ENCODE results near the gene CDH2.

CDH2 gene

DNA sequence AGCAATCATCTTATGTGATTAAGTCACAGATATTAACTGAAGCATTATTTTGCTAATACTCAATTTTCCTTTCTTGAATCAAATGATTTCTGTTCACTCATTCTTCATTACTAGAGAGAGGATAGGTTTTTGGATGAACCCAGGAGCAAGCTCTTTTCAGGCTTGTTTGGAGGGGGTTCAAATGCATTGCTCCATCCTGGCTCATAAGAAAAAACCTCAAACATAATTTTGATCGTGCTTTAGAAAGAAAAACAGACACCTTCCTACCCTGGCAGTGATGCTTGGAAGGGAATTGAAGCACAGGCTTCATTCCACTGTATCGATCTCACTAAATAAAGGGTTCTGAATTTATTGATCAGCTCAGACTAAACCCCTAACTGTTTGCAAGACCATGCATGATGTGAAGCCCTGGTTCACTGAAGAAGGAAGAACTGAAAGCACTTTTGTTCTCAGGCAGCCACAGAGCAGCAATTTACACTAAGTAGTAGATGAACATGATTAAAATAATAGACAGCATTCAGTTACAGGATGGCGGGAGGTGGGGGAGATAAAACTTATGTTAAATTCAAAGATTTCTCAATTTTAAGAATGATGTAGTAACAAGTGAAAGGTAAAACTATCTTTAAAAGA, 53.4 kb downstream of the CDH2 start:
- DNase-seq (ENCODE audit: low read depth), result no peak
- no peak overlapping the region for H3K4me3 ChIP-seq (ENCODE audit: low read depth, low read length)
- TF ChIP-seq, protein P1, sequence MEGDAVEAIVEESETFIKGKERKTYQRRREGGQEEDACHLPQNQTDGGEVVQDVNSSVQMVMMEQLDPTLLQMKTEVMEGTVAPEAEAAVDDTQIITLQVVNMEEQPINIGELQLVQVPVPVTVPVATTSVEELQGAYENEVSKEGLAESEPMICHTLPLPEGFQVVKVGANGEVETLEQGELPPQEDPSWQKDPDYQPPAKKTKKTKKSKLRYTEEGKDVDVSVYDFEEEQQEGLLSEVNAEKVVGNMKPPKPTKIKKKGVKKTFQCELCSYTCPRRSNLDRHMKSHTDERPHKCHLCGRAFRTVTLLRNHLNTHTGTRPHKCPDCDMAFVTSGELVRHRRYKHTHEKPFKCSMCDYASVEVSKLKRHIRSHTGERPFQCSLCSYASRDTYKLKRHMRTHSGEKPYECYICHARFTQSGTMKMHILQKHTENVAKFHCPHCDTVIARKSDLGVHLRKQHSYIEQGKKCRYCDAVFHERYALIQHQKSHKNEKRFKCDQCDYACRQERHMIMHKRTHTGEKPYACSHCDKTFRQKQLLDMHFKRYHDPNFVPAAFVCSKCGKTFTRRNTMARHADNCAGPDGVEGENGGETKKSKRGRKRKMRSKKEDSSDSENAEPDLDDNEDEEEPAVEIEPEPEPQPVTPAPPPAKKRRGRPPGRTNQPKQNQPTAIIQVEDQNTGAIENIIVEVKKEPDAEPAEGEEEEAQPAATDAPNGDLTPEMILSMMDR (IDR thresholded peaks at IDR 0.05; ENCODE audit: control insufficient read depth, extremely low read depth, insufficient read depth), result no peak

DNA sequence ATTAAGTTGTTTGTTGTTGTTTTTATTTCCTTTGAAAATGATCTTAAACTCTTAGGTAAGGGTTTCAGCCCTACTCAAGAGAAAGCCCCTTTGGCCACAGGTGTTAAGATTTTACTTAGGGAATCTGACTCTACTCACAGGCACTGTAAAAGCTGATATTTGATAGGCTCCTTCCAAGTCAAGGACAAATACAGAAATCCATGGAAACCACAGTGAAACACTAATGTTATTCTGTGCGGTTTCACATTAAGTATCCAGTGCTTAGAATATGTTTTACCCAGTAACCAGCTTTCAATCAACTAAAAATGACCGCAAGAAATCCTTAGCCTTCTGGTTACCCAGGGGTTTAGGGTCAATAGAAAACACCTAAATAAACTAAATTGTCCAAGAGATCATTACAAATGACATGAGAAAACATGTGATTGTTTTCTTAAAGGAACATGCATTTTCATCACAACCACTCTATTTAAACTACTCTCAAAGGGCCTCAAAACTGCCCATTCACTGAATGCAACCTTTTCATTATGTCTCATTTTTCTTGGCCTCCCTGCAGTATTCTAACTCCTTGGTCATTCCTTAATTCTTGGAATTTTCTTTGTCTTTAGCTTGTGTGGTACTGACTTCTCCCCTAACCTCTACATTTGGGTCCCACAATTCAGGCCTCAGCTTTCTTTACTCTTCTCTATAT, 56.0 kb downstream of the CDH2 start:
- no peak overlapping the region for H3K4me3 ChIP-seq (ENCODE audit: low read depth, low read length)
- TF ChIP-seq, protein P1 (IDR thresholded peaks at IDR 0.05; ENCODE audit: control insufficient read depth, extremely low read depth, insufficient read depth), result no peak
- DNase-seq (ENCODE audit: low read depth), result no peak

DNA sequence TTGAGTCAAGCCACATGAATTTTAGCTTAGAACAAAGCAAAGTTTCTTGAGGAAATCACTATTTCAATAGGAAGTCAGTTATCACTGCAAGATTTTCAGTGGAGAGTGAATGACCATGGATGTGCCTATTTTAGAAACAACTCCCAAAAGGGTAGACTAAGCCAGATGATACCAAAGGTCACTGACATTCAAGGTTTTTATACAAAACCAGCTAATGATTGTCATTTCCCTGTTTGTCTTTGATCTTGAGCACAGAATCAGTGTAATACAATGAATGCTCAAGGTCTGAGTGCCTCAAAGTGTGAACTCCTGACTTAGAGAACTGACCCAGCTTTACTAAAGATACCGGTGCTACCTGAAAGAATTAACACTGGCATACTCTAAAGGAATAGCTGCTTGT, 60.5 kb downstream of the CDH2 start:
- no peak overlapping the region for H3K4me3 ChIP-seq (ENCODE audit: low read depth, low read length)
- TF ChIP-seq, protein P1 (IDR thresholded peaks at IDR 0.05; ENCODE audit: control insufficient read depth, extremely low read depth, insufficient read depth), result no peak
- DNase-seq (ENCODE audit: low read depth), result no peak

DNA sequence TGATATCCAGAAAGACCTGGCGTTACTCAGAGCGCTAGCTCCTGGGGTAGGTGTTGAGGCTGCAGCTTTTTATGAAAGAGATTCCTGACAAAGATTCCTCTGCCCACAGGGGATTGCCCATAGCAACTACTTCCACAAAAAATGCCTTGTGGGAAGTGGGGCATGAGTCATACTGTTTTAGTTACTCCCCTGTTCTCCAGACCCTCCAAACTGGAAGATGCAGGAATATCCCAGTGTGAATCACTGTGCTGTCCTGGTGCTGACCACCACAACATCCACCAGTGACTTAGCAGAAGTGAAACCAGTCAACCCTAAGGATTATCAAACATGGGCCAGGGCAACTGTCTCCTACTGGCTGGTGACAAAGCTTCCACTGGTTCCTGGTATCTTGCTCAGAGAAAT, 61.8 kb downstream of the CDH2 start:
- H3K4me3 ChIP-seq (ENCODE audit: low read depth, low read length), result no peak overlapping the region
- TF ChIP-seq, protein P1 (IDR thresholded peaks at IDR 0.05; ENCODE audit: control insufficient read depth, extremely low read depth, insufficient read depth), result no peak
- DNase-seq (ENCODE audit: low read depth), result no peak

DNA sequence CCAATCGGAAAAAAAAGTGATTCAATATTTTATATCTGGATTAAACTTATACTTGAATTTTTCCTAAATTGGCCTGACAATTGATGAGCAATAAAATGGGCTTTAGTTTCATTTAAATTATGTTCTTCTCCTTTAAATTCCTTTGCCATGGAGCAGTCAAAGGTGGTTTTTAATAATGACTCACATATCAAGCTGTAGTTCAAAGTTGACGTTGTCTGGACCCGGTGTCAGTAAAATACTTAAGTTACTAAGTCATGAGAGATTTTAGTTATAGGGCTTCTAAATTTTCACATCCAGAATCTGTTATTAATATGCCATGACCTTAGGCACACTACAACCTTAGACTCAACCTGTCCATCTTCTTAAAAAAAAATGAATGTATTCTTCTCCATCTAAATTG, 62.5 kb downstream of the CDH2 start:
- TF ChIP-seq, protein P1 (IDR thresholded peaks at IDR 0.05; ENCODE audit: control insufficient read depth, extremely low read depth, insufficient read depth), result no peak
- DNase-seq (ENCODE audit: low read depth), result no peak
- no peak overlapping the region for H3K4me3 ChIP-seq (ENCODE audit: low read depth, low read length)

DNA sequence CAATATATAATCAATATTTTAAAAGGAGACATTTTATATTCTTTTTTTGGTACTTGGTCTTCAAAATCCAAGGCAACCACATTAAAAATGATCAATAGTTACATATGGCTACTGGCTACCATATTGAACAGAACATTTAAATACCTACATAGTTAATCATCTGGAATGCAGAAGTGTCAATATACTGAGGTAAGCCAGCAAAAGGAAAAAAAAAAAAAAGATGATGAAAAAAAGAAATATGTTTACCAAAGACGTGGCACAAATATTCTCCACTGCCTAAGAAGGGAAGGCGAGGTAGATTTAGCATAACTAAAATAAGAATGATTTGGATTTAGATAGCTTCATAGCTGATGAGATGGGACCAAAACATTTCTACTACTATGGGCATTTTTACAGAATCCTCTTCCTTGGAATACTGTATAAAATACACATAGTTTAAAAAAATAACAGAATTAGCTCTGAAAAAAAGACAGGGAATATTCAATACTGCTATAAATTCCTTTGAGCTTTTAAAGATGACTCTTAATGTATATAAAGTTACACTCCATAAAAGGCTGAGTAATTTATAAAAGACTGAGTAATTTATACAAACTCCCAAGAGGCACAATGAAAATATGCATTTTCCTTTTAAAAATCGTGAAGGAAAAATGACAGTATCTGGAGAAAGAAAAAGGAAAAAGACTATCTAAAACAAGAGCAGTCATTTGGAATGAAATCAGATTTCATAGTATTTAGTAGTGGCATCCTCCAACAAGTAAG, 63.5 kb downstream of the CDH2 start:
- H3K4me3 ChIP-seq (ENCODE audit: low read depth, low read length), result no peak overlapping the region
- TF ChIP-seq, protein P1 (IDR thresholded peaks at IDR 0.05; ENCODE audit: control insufficient read depth, extremely low read depth, insufficient read depth), result no peak
- DNase-seq (ENCODE audit: low read depth), result no peak
